Keratinocyte (primary cell): ENCODE results near the gene SLC6A19. TPM values are rescaled to one million over a fixed set of nuclear protein-coding genes. Genes with fewer than 3 reads are reported as not detected.

Source experiments
- DNase-seq: peaks from one replicate; pipeline ENCODE4 v3.0.0-alpha.2; 2011; ENCODE audit warnings: low read depth, missing footprints, low spot score
- FAIRE-seq: peaks from 2 replicates; lab custom pipeline; 2011; peaks lifted over from hg19 to GRCh38; lab: Jason Lieb, UNC
- H2AFZ ChIP-seq: 2 replicates; pipeline ENCODE4 v1.6.0; 2012; ENCODE audit warnings: low read length, control low read depth, inconsistent platforms; ENCODE audit not compliant: control insufficient read depth
- H3K27ac ChIP-seq: 2 replicates; pipeline ENCODE4 v1.5.1; 2011; ENCODE audit warnings: low read length; ENCODE audit not compliant: control insufficient read depth, insufficient read depth
- H3K27me3 ChIP-seq: 3 replicates; pipeline ENCODE4 v1.6.0; 2011; ENCODE audit warnings: low read length; ENCODE audit not compliant: control insufficient read depth, insufficient read depth; ENCODE audit errors: extremely low read depth
- H3K36me3 ChIP-seq, 2 experiments: 2 replicates in 1 of 2; 3 replicates in 1 of 2; pipeline ENCODE4 v1.5.1; 2011; ENCODE audit warnings: low read length in 2 of 2, mild to moderate bottlenecking in 1 of 2; ENCODE audit not compliant: control insufficient read depth in 2 of 2, insufficient read depth in 2 of 2; ENCODE audit errors: extremely low read depth in 1 of 2
- H3K4me1 ChIP-seq: 3 replicates; pipeline ENCODE4 v1.5.1; 2011; ENCODE audit warnings: low read length; ENCODE audit not compliant: control insufficient read depth, insufficient read depth; ENCODE audit errors: extremely low read depth
- H3K4me2 ChIP-seq: 3 replicates; pipeline ENCODE4 v1.6.0; 2011; ENCODE audit warnings: low read depth, low read length; ENCODE audit not compliant: control insufficient read depth, insufficient read depth; ENCODE audit errors: extremely low read depth
- H3K4me3 ChIP-seq, 3 experiments: fragments of 200-600 bp in 1 of 3; sonication (generic) in 1 of 3; 2 replicates in 2 of 3; 3 replicates in 1 of 3; pipeline ENCODE4 v1.5.1; 2011 to 2016; ENCODE audit warnings: low read length in 3 of 3, mild to moderate bottlenecking in 3 of 3, control low read depth in 2 of 3, inconsistent platforms in 1 of 3, low read depth in 1 of 3, mixed read lengths in 1 of 3, mixed run types in 1 of 3, moderate library complexity in 1 of 3; ENCODE audit not compliant: control insufficient read depth in 2 of 3, insufficient read depth in 2 of 3; ENCODE audit errors: extremely low read depth in 1 of 3
- H3K79me2 ChIP-seq: 2 replicates; pipeline ENCODE4 v1.6.0; 2012; ENCODE audit warnings: low read length; ENCODE audit not compliant: control insufficient read depth, insufficient read depth
- H3K9ac ChIP-seq: 3 replicates; pipeline ENCODE4 v1.6.0; 2011; ENCODE audit warnings: low read length; ENCODE audit not compliant: control insufficient read depth, insufficient read depth; ENCODE audit errors: extremely low read depth
- H3K9me1 ChIP-seq: 3 replicates; pipeline ENCODE4 v1.6.0; 2011; ENCODE audit warnings: low read length; ENCODE audit not compliant: control insufficient read depth, insufficient read depth; ENCODE audit errors: extremely low read depth
- H3K9me3 ChIP-seq: 2 replicates; pipeline ENCODE4 v1.5.1; 2012; ENCODE audit warnings: low read depth, low read length; ENCODE audit not compliant: control insufficient read depth
- H4K20me1 ChIP-seq: 3 replicates; pipeline ENCODE4 v1.6.0; 2011; ENCODE audit warnings: low read length; ENCODE audit not compliant: control insufficient read depth, insufficient read depth; ENCODE audit errors: extremely low read depth
- CTCF ChIP-seq, 3 experiments: IDR thresholded peaks in 1 of 3; conservative IDR thresholded peaks in 1 of 3; optimal IDR thresholded peaks in 1 of 3; 2 replicates in 2 of 3; 3 replicates in 1 of 3; pipeline versions ENCODE3 to v1.5.1; 2011; ENCODE audit warnings: low read length in 3 of 3, mild to moderate bottlenecking in 3 of 3, moderate library complexity in 2 of 3, control low read depth in 1 of 3, inconsistent platforms in 1 of 3; ENCODE audit not compliant: insufficient read depth in 2 of 3; ENCODE audit errors: extremely low read depth in 1 of 3
- EZH2 ChIP-seq: IDR thresholded peaks from one replicate; pipeline ENCODE4 v1.6.1; 2012; ENCODE audit warnings: inconsistent platforms, mild to moderate bottlenecking, low read length, moderate library complexity
- dilution Hi-C: fragments of 300-500 bp; cut with MboI; formaldehyde crosslinking; loops from one replicate; pipeline ENCODE4 v1.7.0; 2020; ENCODE audit warnings: low sequenced_read_pairs; ENCODE audit not compliant: extremely low pct_ligation_motif_present
- polyA plus RNA-seq, 5 experiments: library from polyadenylated mRNA; depleted of rRNA in 3 of 5; stranded (reverse) in 3 of 5; stranded (forward) in 1 of 5; unstranded in 1 of 5; fragments of >200 nt; gene quantifications; 1 replicate in 1 of 5; 2 replicates in 3 of 5; 3 replicates in 1 of 5; pipeline versions ENCODE4 v1.2.1 to v1.2.3, GENCODE V29; 2011 to 2012; ENCODE audit warnings: missing spikeins in 2 of 5, low read depth in 1 of 5, low replicate concordance in 1 of 5

SLC6A19 gene
- polyA plus RNA-seq, 1 donor (not counting 4 experiments of a cell fraction or from before 2014, with no cell fraction given) = not detected

DNA sequence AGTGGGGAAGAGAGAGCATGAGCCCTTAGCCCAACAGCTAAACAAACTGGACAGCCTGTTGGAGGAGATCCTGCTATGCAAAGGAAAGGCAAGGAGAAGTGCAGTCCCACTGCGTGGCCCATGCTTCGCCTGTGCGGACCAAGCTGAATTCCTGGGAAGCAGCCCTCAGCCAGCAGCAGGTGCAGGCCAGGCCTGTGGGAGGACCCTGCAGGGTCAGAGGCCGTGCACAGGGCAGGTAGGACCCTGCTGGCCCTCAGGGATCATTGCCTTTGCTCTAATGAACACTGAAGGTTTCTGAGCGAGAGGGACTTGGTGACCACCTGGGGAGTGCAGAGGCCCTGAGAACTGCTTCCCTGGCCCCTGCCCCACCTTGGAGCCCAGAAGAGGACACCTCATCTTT is 6.0 kb upstream of the SLC6A19 start:
- TF ChIP-seq EZH2 (no peak), CTCF (optimal IDR thresholded peaks at IDR 0.05 in 1 of 3, IDR thresholded peaks at IDR 0.05 in 1 of 3, conservative IDR thresholded peaks at IDR 0.05 in 1 of 3; ENCODE audit: extremely low read depth in 1 of 3, insufficient read depth in 2 of 3, low read length in 3 of 3) (no peak)
- Histone ChIP-seq H3K4me1 (no peaks in the 10 kb centered on the region), H3K9me3 (no peaks in the 10 kb centered on the region), H2AFZ (no peak overlapping the region), H3K27me3 (peaks cover 3% of the 10 kb centered on the region), H3K9me1 (no peaks in the 10 kb centered on the region), H4K20me1 (no peaks in the 10 kb centered on the region), H3K4me2 (no peak overlapping the region), H3K27ac (no peak overlapping the region), H3K36me3 (no peaks in the 10 kb centered on the region), H3K79me2 (no peaks in the 10 kb centered on the region), H3K9ac (no peak overlapping the region), H3K4me3 (no peak overlapping the region)
- no peak for FAIRE-seq
- dilution Hi-C loops = no loop called here
- DNase-seq = no peak

- dilution Hi-C loops = no loop called here
- no peaks in the 10 kb centered on the region for H3K36me3 ChIP-seq
- no peak for DNase-seq
- TF ChIP-seq EZH2 (no peak), CTCF (optimal IDR thresholded peaks at IDR 0.05 in 1 of 3, IDR thresholded peaks at IDR 0.05 in 1 of 3, conservative IDR thresholded peaks at IDR 0.05 in 1 of 3; ENCODE audit: extremely low read depth in 1 of 3, insufficient read depth in 2 of 3, low read length in 3 of 3) (no peak)
- H2AFZ ChIP-seq = no peak overlapping the region
- no peaks in the 10 kb centered on the region for H3K9me1 ChIP-seq
- peaks cover 7% of the 10 kb centered on the region for H3K27me3 ChIP-seq
- no peak overlapping the region for H3K27ac ChIP-seq
- H3K4me3 ChIP-seq = no peak overlapping the region
- no peaks in the 10 kb centered on the region for H4K20me1 ChIP-seq
- no peak for FAIRE-seq
- no peak overlapping the region for H3K9ac ChIP-seq
- no peak overlapping the region for H3K4me2 ChIP-seq
- H3K4me1 ChIP-seq = no peaks in the 10 kb centered on the region
- H3K9me3 ChIP-seq = no peaks in the 10 kb centered on the region
- no peaks in the 10 kb centered on the region for H3K79me2 ChIP-seq
These were observed 5.5 kb upstream of the SLC6A19 start for GRCh38 chr5:1195916-1196315.
